HTR-8/SVneo (cell line): ENCODE data around the gene PDE3A.

ENCODE experiments used
- DNase-seq: peaks from one replicate; pipeline ENCODE4 v3.0.0; 2011; ENCODE audit warnings: low spot score, mixed read lengths; ENCODE audit not compliant: insufficient read length
- FAIRE-seq: peaks from 2 replicates; lab custom pipeline; 2011; peaks lifted over from hg19 to GRCh38; lab: Jason Lieb, UNC

PDE3A gene

GRCh38 chr12:20451761-20452160 lies 83.4 kb downstream of the PDE3A start:
- DNase-seq (peak; percentile 27), FAIRE-seq (no peak)

- no peak for FAIRE-seq
These were observed 84.2 kb downstream of the PDE3A start for GRCh38 chr12:20452496-20453010.

GRCh38 chr12:20453756-20454310 lies 85.5 kb downstream of the PDE3A start:
- FAIRE-seq (no peak), DNase-seq (no peak)

More at GRCh38 chr12:20452496-20453010, 84.2 kb downstream of the PDE3A start:
- DNase-seq: no peak

GRCh38 chr12:20455001-20455706 lies 86.8 kb downstream of the PDE3A start:
- DNase-seq (no peak), FAIRE-seq (no peak)

- DNase-seq: no peak
- FAIRE-seq: no peak
These were observed 89.2 kb downstream of the PDE3A start for GRCh38 chr12:20457582-20457981.

GRCh38 chr12:20458011-20458410 lies 89.7 kb downstream of the PDE3A start:
- FAIRE-seq (no peak), DNase-seq (no peak)

- no peak for DNase-seq
- FAIRE-seq: no peak
These were observed 91.6 kb downstream of the PDE3A start for GRCh38 chr12:20459920-20460319.

GRCh38 chr12:20460956-20461355 lies 92.6 kb downstream of the PDE3A start:
- FAIRE-seq (no peak), DNase-seq (no peak)

GRCh38 chr12:20463913-20464524 lies 95.7 kb downstream of the PDE3A start:
- FAIRE-seq (no peak), DNase-seq (no peak)

- DNase-seq (no peak), FAIRE-seq (no peak)
These were observed 101.0 kb downstream of the PDE3A start for GRCh38 chr12:20469300-20469699.

- no peak for FAIRE-seq
These were observed 101.4 kb downstream of the PDE3A start for GRCh38 chr12:20469756-20470155.

GRCh38 chr12:20472102-20472782 lies 103.9 kb downstream of the PDE3A start:
- no peak for FAIRE-seq
- DNase-seq: no peak

More at GRCh38 chr12:20469756-20470155, 101.4 kb downstream of the PDE3A start:
- no peak for DNase-seq

- FAIRE-seq (no peak), DNase-seq (no peak)
These were observed 104.8 kb downstream of the PDE3A start for GRCh38 chr12:20473133-20473532.

- DNase-seq (no peak), FAIRE-seq (no peak)
These were observed 105.7 kb downstream of the PDE3A start for GRCh38 chr12:20474016-20474415.

- no peak for FAIRE-seq
- DNase-seq: no peak
These were observed 106.1 kb downstream of the PDE3A start for GRCh38 chr12:20474443-20474842.

- FAIRE-seq: no peak
- no peak for DNase-seq
These were observed 107.2 kb downstream of the PDE3A start for GRCh38 chr12:20475542-20475941.

- DNase-seq (no peak), FAIRE-seq (no peak)
These were observed 108.2 kb downstream of the PDE3A start for GRCh38 chr12:20476551-20476950.

- FAIRE-seq (no peak), DNase-seq (no peak)
These were observed 108.9 kb downstream of the PDE3A start for GRCh38 chr12:20477255-20477654.

GRCh38 chr12:20477672-20478071 lies 109.3 kb downstream of the PDE3A start:
- FAIRE-seq: no peak
- DNase-seq: no peak

GRCh38 chr12:20482491-20483054 lies 114.2 kb downstream of the PDE3A start:
- no peak for FAIRE-seq

More at GRCh38 chr12:20482491-20483054, 114.2 kb downstream of the PDE3A start:
- no peak for DNase-seq
